GM12878 (cell line): ENCODE measurements around the gene CAMKK1. TPM values are rescaled to one million over a fixed set of nuclear protein-coding genes. Genes with fewer than 3 reads are reported as not detected.

Experiments used
- ATAC-seq: fragments of 200-7000 bp; cut with Tn5 transposase; 3 replicates; pipeline ENCODE4 v1.9.1; 2020; ENCODE audit warnings: mild to moderate bottlenecking, moderate library complexity
- BruUV-seq: library from RNA; stranded (reverse); fragments of 400-500 nt; replicated peaks from 2 replicates; lab custom pipeline; 2021; lab: Mats Ljungman, UMichigan
- CTCF ChIA-PET: fragments of 300-600 bp; sonication (Branson Sonifier 250); formaldehyde crosslinking; extraction: SDS; loops from one replicate; lab custom pipeline; 2021; ENCODE audit warnings: inconsistent platforms; lab: Yijun Ruan, JAX
- POLR2A ChIA-PET: fragments of 350-600 bp; formaldehyde crosslinking; extraction: SDS; loops from one replicate; lab custom pipeline; 2021; ENCODE audit warnings: inconsistent platforms; lab: Charles Lee
- RAD21 ChIA-PET: fragments of 300-600 bp; sonication (Branson Sonifier 250); formaldehyde crosslinking; loops from one replicate; lab custom pipeline; 2023; ENCODE audit warnings: antibody characterized with exemption; ENCODE audit not compliant: unreplicated experiment; lab: Charles Lee
- SMC1A ChIA-PET: fragments of 300-600 bp; sonication (Branson Sonifier 250); formaldehyde crosslinking; loops from one replicate; lab custom pipeline; 2023; ENCODE audit not compliant: unreplicated experiment, uncharacterized antibody; lab: Charles Lee
- DNase-seq: peaks from one replicate; pipeline ENCODE4 v3.0.0-alpha.2; 2011; ENCODE audit warnings: low read depth, low spot score
- FAIRE-seq: peaks from 3 replicates; lab custom pipeline; 2011; peaks lifted over from hg19 to GRCh38; lab: Jason Lieb, UNC
- H2AFZ ChIP-seq: 2 replicates; pipeline ENCODE4 v1.6.0; 2011; ENCODE audit warnings: low read depth, low read length, control low read depth; ENCODE audit not compliant: control insufficient read depth
- H3K27ac ChIP-seq: 2 replicates; pipeline ENCODE4 v1.5.1; 2011; ENCODE audit warnings: control low read depth; ENCODE audit not compliant: control insufficient read depth, insufficient read depth
- H3K27me3 ChIP-seq, 2 experiments: replicated peaks in 1 of 2; 2 replicates each; pipeline versions ENCODE4 v1.6.0 to v1.6.1; 2011; ENCODE audit warnings: low read length in 1 of 2; ENCODE audit not compliant: control insufficient read depth in 2 of 2, insufficient read depth in 2 of 2
- H3K36me3 ChIP-seq, 2 experiments: 2 replicates each; pipeline ENCODE4 v1.5.1; 2011; ENCODE audit warnings: low read length in 1 of 2; ENCODE audit not compliant: control insufficient read depth in 2 of 2, insufficient read depth in 2 of 2
- H3K4me1 ChIP-seq: 2 replicates; pipeline ENCODE4 v1.6.1; 2011; ENCODE audit warnings: mild to moderate bottlenecking, low read length, moderate library complexity, mixed read lengths; ENCODE audit not compliant: control insufficient read depth, insufficient read depth
- H3K4me2 ChIP-seq: 2 replicates; pipeline ENCODE4 v1.6.0; 2011; ENCODE audit warnings: control low read depth; ENCODE audit not compliant: control insufficient read depth, insufficient read depth
- H3K4me3 ChIP-seq: fragments of 200-600 bp; sonication (generic); 2 replicates; pipeline ENCODE4 v1.5.1; 2016
- H3K79me2 ChIP-seq: 2 replicates; pipeline ENCODE4 v1.6.0; 2011; ENCODE audit warnings: low read length; ENCODE audit not compliant: control insufficient read depth, insufficient read depth
- H3K9ac ChIP-seq: 2 replicates; pipeline ENCODE4 v1.8.0; 2011; ENCODE audit warnings: low read length, control low read depth, mixed read lengths; ENCODE audit not compliant: control insufficient read depth, insufficient read depth
- H3K9me3 ChIP-seq: replicated peaks from 3 replicates; pipeline ENCODE4 v1.5.1; 2011; ENCODE audit warnings: mild to moderate bottlenecking, low read length; ENCODE audit not compliant: control insufficient read depth, insufficient read depth
- H4K20me1 ChIP-seq: 2 replicates; pipeline ENCODE4 v1.6.0; 2011; ENCODE audit not compliant: control insufficient read depth, insufficient read depth
- BCL11A ChIP-seq: IDR thresholded peaks from 2 replicates; pipeline ENCODE4 v1.6.1; 2011; ENCODE audit warnings: low read depth, low read length
- CBX5 ChIP-seq: sonication (generic); IDR thresholded peaks from 2 replicates; pipeline ENCODE4 v1.6.1; 2016; ENCODE audit warnings: low read depth, moderate library complexity, mild to moderate bottlenecking, inconsistent platforms
- CREB1 ChIP-seq: IDR thresholded peaks from 2 replicates; pipeline ENCODE4 v1.6.1; 2012; ENCODE audit warnings: low read depth, mild to moderate bottlenecking, inconsistent platforms
- E2F4 ChIP-seq: IDR thresholded peaks from 2 replicates; pipeline ENCODE4 v1.6.1; 2012; ENCODE audit warnings: low read depth, low read length, improper control_type of control experiment
- EGR1 ChIP-seq, 2 experiments: IDR thresholded peaks; 1 replicate in 1 of 2; 2 replicates in 1 of 2; pipeline ENCODE4 v1.6.1; 2011 to 2012; ENCODE audit warnings: low read depth in 2 of 2, low read length in 2 of 2, borderline replicate concordance in 1 of 2, mild to moderate bottlenecking in 1 of 2, moderate library complexity in 1 of 2
- ETV6 ChIP-seq, 2 experiments: fragments of 450-650 bp in 1 of 2; IDR thresholded peaks in 1 of 2; conservative IDR thresholded peaks in 1 of 2; 2 replicates each; pipeline ENCODE4 v1.6.1; 2014; ENCODE audit warnings: antibody characterized with exemption in 1 of 2, borderline replicate concordance in 1 of 2, low read depth in 1 of 2, mild to moderate bottlenecking in 1 of 2, moderate library complexity in 1 of 2
- GATAD2B ChIP-seq: fragments of 450-650 bp; conservative IDR thresholded peaks from 2 replicates; pipeline ENCODE4 v1.6.1; 2017; ENCODE audit warnings: low read depth, mild to moderate bottlenecking, moderate library complexity
- HCFC1 ChIP-seq: fragments of 150-350 bp; IDR thresholded peaks from 2 replicates; pipeline ENCODE4 v1.6.1; 2014; ENCODE audit warnings: low read length
- LARP7 ChIP-seq: fragments of 450-650 bp; IDR thresholded peaks from 2 replicates; pipeline ENCODE4 v1.6.1; 2017; ENCODE audit warnings: mild to moderate bottlenecking
- MTA2 ChIP-seq: fragments of 450-650 bp; IDR thresholded peaks from 2 replicates; pipeline ENCODE4 v1.6.1; 2016; ENCODE audit warnings: low read depth, mild to moderate bottlenecking, moderate library complexity
- NR2C2 ChIP-seq: IDR thresholded peaks from 2 replicates; pipeline ENCODE4 v1.6.1; 2011; ENCODE audit warnings: borderline replicate concordance, low read depth; ENCODE audit not compliant: control insufficient read depth, insufficient read length
- RELB ChIP-seq: fragments of 450-650 bp; IDR thresholded peaks from 2 replicates; pipeline ENCODE4 v1.6.1; 2017; ENCODE audit warnings: low read depth, mild to moderate bottlenecking, moderate library complexity
- SUPT20H ChIP-seq: IDR thresholded peaks from 2 replicates; pipeline ENCODE4 v1.6.1; 2011; ENCODE audit warnings: low read depth, mild to moderate bottlenecking, low read length, moderate library complexity, borderline replicate concordance; ENCODE audit not compliant: control insufficient read depth
- ZBED1 ChIP-seq: IDR thresholded peaks from 2 replicates; pipeline ENCODE4 v1.6.1; 2016; ENCODE audit warnings: borderline replicate concordance
- ZBTB11 ChIP-seq: fragments of 450-650 bp; formaldehyde crosslinking; IDR thresholded peaks from 2 replicates; pipeline ENCODE4 v1.5.0; 2022; ENCODE audit warnings: mild to moderate bottlenecking, missing genetic modification characterization
- ZNF622 ChIP-seq: fragments of 450-650 bp; IDR thresholded peaks from 2 replicates; pipeline ENCODE4 v1.6.1; 2017; ENCODE audit warnings: mild to moderate bottlenecking, inconsistent platforms
- whole genome bisulfite sequencing: methylation state at CpG from one replicate; pipeline ENCODE4 v1.1.6; 2016; ENCODE audit warnings: low lambda C conversion rate; ENCODE audit not compliant: insufficient replicate concordance, insufficient coverage; ENCODE audit errors: missing lambda C conversion rate; 5-methylcytosine and 5-hydroxymethylcytosine counted together
- in situ Hi-C: fragments of 300-500 bp; cut with MboI; formaldehyde crosslinking; loops from 9 replicates; pipeline ENCODE4 v1.14.3; 2018; ENCODE audit warnings: mixed read lengths
- intact Hi-C: fragments of 100-400 bp; cut with micrococcal nuclease; formaldehyde crosslinking; loops from one replicate; pipeline ENCODE4 v1.14.2; 2022; ENCODE audit not compliant: unreplicated experiment
- polyA plus RNA-seq, 11 experiments: library from polyadenylated mRNA; depleted of rRNA in 4 of 11; unstranded in 6 of 11; stranded (reverse) in 5 of 11; fragments of >200 nt; fragmentation: Nextera tagmentation in 4 of 11; fragmentation: Illumina TruSeq in 1 of 11; extraction: Ambion mirVana in 4 of 11; extraction: Trizol in 1 of 11; gene quantifications; 1 replicate in 1 of 11; 2 replicates in 10 of 11; pipeline versions ENCODE4 v1.2.1 to v1.2.3, GENCODE V29; 2011 to 2016; ENCODE audit warnings: inconsistent platforms in 2 of 11, missing spikeins in 2 of 11, low read depth in 1 of 11
- total RNA-seq, 4 experiments: library from RNA; depleted of rRNA in 3 of 4; stranded (reverse); fragments of >200 nt in 3 of 4; fragmentation: Illumina TruSeq in 1 of 4; extraction: Trizol in 1 of 4; gene quantifications; 2 replicates each; pipeline versions ENCODE4 v1.2.1 to v1.2.3, GENCODE V29; 2013 to 2021

CAMKK1 gene
- total and polyA plus RNA-seq, 10 of the 15 experiments (the other 5 are each of a cell fraction or from before 2014, with no cell fraction given) = 0.06 to 0.84 (median 0.37) TPM

- TF ChIP-seq ZBTB11 (CRISPR knock-in tag) = no peak
These were observed 10.4 kb upstream of the CAMKK1 start (continued) for GRCh38 chr17:3903051-3903825.

GRCh38 chr17:3900646-3901045 is 7.8 kb upstream of the CAMKK1 start:
- H2AFZ ChIP-seq = no peak overlapping the region
- DNase-seq (no peak), ATAC-seq (no peak), FAIRE-seq (no peak)
- no TSS peak for BruUV-seq
- ChIA-PET POLR2A (no interaction called here), RAD21 (no interaction called here), CTCF (interaction anchor here (1.3 kb wide), 1 partner anchor 163 kb away, joined by 4 read pairs; no protein-coding TSS in a partner anchor), SMC1A (no interaction called here)
- H3K9ac ChIP-seq = no peak overlapping the region
- H3K36me3 ChIP-seq = no peaks in the 10 kb centered on the region
- H4K20me1 ChIP-seq = no peaks in the 10 kb centered on the region
- intact Hi-C loops (no loop called here), in situ Hi-C loops (no loop called here)
- no peaks in the 10 kb centered on the region for H3K79me2 ChIP-seq
- H3K4me2 ChIP-seq = no peak overlapping the region
- no peak overlapping the region for H3K27ac ChIP-seq
- H3K4me3 ChIP-seq = no peak overlapping the region
- peaks cover 5% of the 10 kb centered on the region for H3K4me1 ChIP-seq
- H3K27me3 ChIP-seq = no peaks in the 10 kb centered on the region; a peak in 1 of 4 replicates
- no peaks in the 10 kb centered on the region for H3K9me3 ChIP-seq
- 33% methylated on average over 6 of the region's 6 CpGs for WGBS
- TF ChIP-seq E2F4 (no peak), NR2C2 (no peak), HCFC1 (no peak), SUPT20H (no peak), CREB1 (no peak), MTA2 (no peak), GATAD2B (no peak), LARP7 (no peak), EGR1 (IDR thresholded peaks at IDR 0.05; ENCODE audit: borderline replicate concordance in 1 of 2, low read depth in 2 of 2, low read length in 2 of 2) (no peak), RELB (no peak), ETV6 (conservative IDR thresholded peaks at IDR 0.05 in 1 of 2, IDR thresholded peaks at IDR 0.05 in 1 of 2; ENCODE audit: borderline replicate concordance in 1 of 2, low read depth in 1 of 2) (no peak), ZNF622 (no peak), ZBED1 (no peak), BCL11A (no peak), CBX5 (no peak)
